Measurements from ENCODE around the gene TTC3. TPM values are rescaled to one million over a fixed set of nuclear protein-coding genes. Genes with fewer than 3 reads are reported as not detected.

Gene TTC3
- total RNA-seq, 1 donor from 2014 or later = 223 TPM

- Mint-ChIP-seq H3K27ac (ENCODE audit: unreplicated experiment) (no peak overlapping the region), H3K4me3 (ENCODE audit: unreplicated experiment) (no peak overlapping the region), H3K36me3 (ENCODE audit: low read depth, unreplicated experiment) (peaks cover 24% of the 10 kb centered on the region), H3K4me1 (ENCODE audit: low read depth, unreplicated experiment) (peaks cover 1% of the 10 kb centered on the region), H3K9me3 (ENCODE audit: unreplicated experiment) (peaks cover 2% of the 10 kb centered on the region), H3K27me3 (ENCODE audit: low read depth, unreplicated experiment) (no peaks in the 10 kb centered on the region)
- DNase-seq (ENCODE audit: low read depth) = no peak
- Histone ChIP-seq H2AFZ (ENCODE audit: low read depth, low read length) (no peak overlapping the region), H4K20me1 (ENCODE audit: insufficient read depth, low read length) (peaks cover 29% of the 10 kb centered on the region), H3K4me2 (ENCODE audit: low read length) (no peak overlapping the region), H3K79me2 (ENCODE audit: insufficient read depth, low read length) (peaks cover 6% of the 10 kb centered on the region), H3K4me1 (ENCODE audit: insufficient read depth, low read length) (peaks cover 7% of the 10 kb centered on the region), H3K9me3 (ENCODE audit: insufficient read depth, low read depth, low read length) (no peaks in the 10 kb centered on the region), H3K4me3 (ENCODE audit: insufficient read depth, low read depth, low read length) (no peak overlapping the region), H3K27me3 (ENCODE audit: insufficient read depth, low read length) (no peaks in the 10 kb centered on the region), H3K9ac (ENCODE audit: low read length) (no peak overlapping the region), H3K27ac (ENCODE audit: low read depth, low read length) (no peak overlapping the region), H3K36me3 (ENCODE audit: insufficient read depth, low read length) (peaks cover 51% of the 10 kb centered on the region)
- FAIRE-seq = no peak
- TF ChIP-seq CTCF (IDR thresholded peaks at IDR 0.05; ENCODE audit: insufficient read depth, low read depth, low read length) (no peak), EZH2 (IDR thresholded peaks at IDR 0.05; ENCODE audit: insufficient read depth, low read length) (no peak)
Observed at GRCh38 chr21:37193676-37194075, 120.6 kb downstream of the TTC3 start.

GRCh38 chr21:37195059-37195458 lies 122.0 kb downstream of the TTC3 start:
- H3K27ac Mint-ChIP-seq (ENCODE audit: unreplicated experiment) = no peak overlapping the region
- H3K9me3 ChIP-seq (ENCODE audit: insufficient read depth, low read depth, low read length) = no peaks in the 10 kb centered on the region
- H3K4me1 ChIP-seq (ENCODE audit: insufficient read depth, low read length) = peaks cover 18% of the 10 kb centered on the region
- FAIRE-seq = no peak
- no peak overlapping the region for H3K4me3 Mint-ChIP-seq (ENCODE audit: unreplicated experiment)
- no peak overlapping the region for H3K4me2 ChIP-seq (ENCODE audit: low read length)
- H2AFZ ChIP-seq (ENCODE audit: low read depth, low read length) = no peak overlapping the region
- peaks cover 44% of the 10 kb centered on the region for H3K36me3 ChIP-seq (ENCODE audit: insufficient read depth, low read length)
- H3K4me1 Mint-ChIP-seq (ENCODE audit: low read depth, unreplicated experiment) = peaks cover 12% of the 10 kb centered on the region
- no peak for TF ChIP-seq CTCF (IDR thresholded peaks at IDR 0.05; ENCODE audit: insufficient read depth, low read depth, low read length)
- no peak for TF ChIP-seq EZH2 (IDR thresholded peaks at IDR 0.05; ENCODE audit: insufficient read depth, low read length)
- peaks cover 38% of the 10 kb centered on the region for H4K20me1 ChIP-seq (ENCODE audit: insufficient read depth, low read length)
- H3K79me2 ChIP-seq (ENCODE audit: insufficient read depth, low read length) = peaks cover 6% of the 10 kb centered on the region
- no peak overlapping the region for H3K9ac ChIP-seq (ENCODE audit: low read length)
- peaks cover 2% of the 10 kb centered on the region for H3K9me3 Mint-ChIP-seq (ENCODE audit: unreplicated experiment)
- no peaks in the 10 kb centered on the region for H3K27me3 Mint-ChIP-seq (ENCODE audit: low read depth, unreplicated experiment)
- no peak overlapping the region for H3K4me3 ChIP-seq (ENCODE audit: insufficient read depth, low read depth, low read length)
- DNase-seq (ENCODE audit: low read depth) = no peak
- H3K36me3 Mint-ChIP-seq (ENCODE audit: low read depth, unreplicated experiment) = peaks cover 31% of the 10 kb centered on the region
- no peak overlapping the region for H3K27ac ChIP-seq (ENCODE audit: low read depth, low read length)
- H3K27me3 ChIP-seq (ENCODE audit: insufficient read depth, low read length) = no peaks in the 10 kb centered on the region

- no peak overlapping the region for H3K4me2 ChIP-seq (ENCODE audit: low read length)
- H3K36me3 ChIP-seq (ENCODE audit: insufficient read depth, low read length) = peaks cover 44% of the 10 kb centered on the region
- FAIRE-seq = no peak
- no peak overlapping the region for H3K27ac ChIP-seq (ENCODE audit: low read depth, low read length)
- H3K9me3 Mint-ChIP-seq (ENCODE audit: unreplicated experiment) = peaks cover 2% of the 10 kb centered on the region
- H3K79me2 ChIP-seq (ENCODE audit: insufficient read depth, low read length) = peaks cover 6% of the 10 kb centered on the region
- no peaks in the 10 kb centered on the region for H3K9me3 ChIP-seq (ENCODE audit: insufficient read depth, low read depth, low read length)
- no peaks in the 10 kb centered on the region for H3K27me3 Mint-ChIP-seq (ENCODE audit: low read depth, unreplicated experiment)
- no peak overlapping the region for H3K4me3 ChIP-seq (ENCODE audit: insufficient read depth, low read depth, low read length)
- no peak for DNase-seq (ENCODE audit: low read depth)
- no peak overlapping the region for H3K4me3 Mint-ChIP-seq (ENCODE audit: unreplicated experiment)
- TF ChIP-seq EZH2 (IDR thresholded peaks at IDR 0.05; ENCODE audit: insufficient read depth, low read length) = no peak
- no peak for TF ChIP-seq CTCF (IDR thresholded peaks at IDR 0.05; ENCODE audit: insufficient read depth, low read depth, low read length)
- no peak overlapping the region for H3K27ac Mint-ChIP-seq (ENCODE audit: unreplicated experiment)
- H3K4me1 Mint-ChIP-seq (ENCODE audit: low read depth, unreplicated experiment) = peaks cover 12% of the 10 kb centered on the region
- peaks cover 28% of the 10 kb centered on the region for H3K36me3 Mint-ChIP-seq (ENCODE audit: low read depth, unreplicated experiment)
- no peak overlapping the region for H3K9ac ChIP-seq (ENCODE audit: low read length)
- peaks cover 18% of the 10 kb centered on the region for H3K4me1 ChIP-seq (ENCODE audit: insufficient read depth, low read length)
- H3K27me3 ChIP-seq (ENCODE audit: insufficient read depth, low read length) = no peaks in the 10 kb centered on the region
- H2AFZ ChIP-seq (ENCODE audit: low read depth, low read length) = no peak overlapping the region
- peaks cover 41% of the 10 kb centered on the region for H4K20me1 ChIP-seq (ENCODE audit: insufficient read depth, low read length)
Observed at GRCh38 chr21:37195610-37196009, 122.6 kb downstream of the TTC3 start.
